Fibroblast of the aortic adventitia (primary cell): ENCODE results near the gene TTC38. TPM values are rescaled to one million over a fixed set of nuclear protein-coding genes. Genes with fewer than 3 reads are reported as not detected.

Source experiments
- DNase-seq: peaks from one replicate; pipeline ENCODE4 v3.0.0-alpha.2; 2010; ENCODE audit warnings: low read depth
- H3K4me3 ChIP-seq: 2 replicates; pipeline ENCODE4 v1.5.1; 2011; ENCODE audit warnings: low read depth, mild to moderate bottlenecking, control low read depth, low read length, moderate library complexity
- CTCF ChIP-seq: IDR thresholded peaks from 2 replicates; pipeline ENCODE4 v1.5.1; 2011; ENCODE audit warnings: mild to moderate bottlenecking, low read length, control low read depth, inconsistent platforms; ENCODE audit not compliant: insufficient read depth
- total RNA-seq: library from RNA; depleted of rRNA; stranded (reverse); fragments of >200 nt; gene quantifications from 2 replicates; pipeline ENCODE4 v1.2.3, GENCODE V29; 2012; ENCODE audit warnings: low replicate concordance

Gene TTC38
- total RNA-seq, 1 donor, result 26.8 TPM

GRCh38 chr22:46326066-46326680, 58.4 kb downstream of the TTC38 start:
- TF ChIP-seq CTCF, result no peak
- no peak for DNase-seq
- H3K4me3 ChIP-seq, result no peak overlapping the region

GRCh38 chr22:46327691-46328465, 60.1 kb downstream of the TTC38 start:
- no peak for DNase-seq
- no peak for TF ChIP-seq CTCF
- H3K4me3 ChIP-seq, result no peak overlapping the region

- H3K4me3 ChIP-seq, result no peak overlapping the region
- no peak for DNase-seq
- TF ChIP-seq CTCF, result no peak
These were observed 61.0 kb downstream of the TTC38 start for GRCh38 chr22:46328797-46329196.

- no peak for DNase-seq
- no peak for TF ChIP-seq CTCF
- no peak overlapping the region for H3K4me3 ChIP-seq
These were observed 61.8 kb downstream of the TTC38 start for GRCh38 chr22:46329616-46330015.

GRCh38 chr22:46330426-46330825, 62.6 kb downstream of the TTC38 start:
- no peak for DNase-seq
- no peak overlapping the region for H3K4me3 ChIP-seq
- no peak for TF ChIP-seq CTCF

- no peak for DNase-seq
- no peak overlapping the region for H3K4me3 ChIP-seq
- no peak for TF ChIP-seq CTCF
These were observed 63.7 kb downstream of the TTC38 start for GRCh38 chr22:46331496-46331895.
